ENCODE data around the gene VMP1.

- TF ChIP-seq, protein P1, sequence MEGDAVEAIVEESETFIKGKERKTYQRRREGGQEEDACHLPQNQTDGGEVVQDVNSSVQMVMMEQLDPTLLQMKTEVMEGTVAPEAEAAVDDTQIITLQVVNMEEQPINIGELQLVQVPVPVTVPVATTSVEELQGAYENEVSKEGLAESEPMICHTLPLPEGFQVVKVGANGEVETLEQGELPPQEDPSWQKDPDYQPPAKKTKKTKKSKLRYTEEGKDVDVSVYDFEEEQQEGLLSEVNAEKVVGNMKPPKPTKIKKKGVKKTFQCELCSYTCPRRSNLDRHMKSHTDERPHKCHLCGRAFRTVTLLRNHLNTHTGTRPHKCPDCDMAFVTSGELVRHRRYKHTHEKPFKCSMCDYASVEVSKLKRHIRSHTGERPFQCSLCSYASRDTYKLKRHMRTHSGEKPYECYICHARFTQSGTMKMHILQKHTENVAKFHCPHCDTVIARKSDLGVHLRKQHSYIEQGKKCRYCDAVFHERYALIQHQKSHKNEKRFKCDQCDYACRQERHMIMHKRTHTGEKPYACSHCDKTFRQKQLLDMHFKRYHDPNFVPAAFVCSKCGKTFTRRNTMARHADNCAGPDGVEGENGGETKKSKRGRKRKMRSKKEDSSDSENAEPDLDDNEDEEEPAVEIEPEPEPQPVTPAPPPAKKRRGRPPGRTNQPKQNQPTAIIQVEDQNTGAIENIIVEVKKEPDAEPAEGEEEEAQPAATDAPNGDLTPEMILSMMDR (IDR thresholded peaks at IDR 0.05): no peak
- TF ChIP-seq SIN3A (IDR thresholded peaks at IDR 0.05; ENCODE audit: borderline replicate concordance, insufficient read depth, low read depth, low read length) (no peak), POLR2AphosphoS5 (IDR thresholded peaks at IDR 0.05; ENCODE audit: low read depth, low read length) (peak; percentile 84)
These were observed 133.1 kb downstream of the VMP1 start for GRCh38 chr17:59840329-59841090.
